GM04503 (cell line): ENCODE measurements around the gene BCKDHB.
"Not testable (repeated sequence)": the region's sequence is repeated elsewhere in the genome, so short reads cannot be mapped to it uniquely, and the experiment has no call there.

Experiments
- DNase-seq: peaks from one replicate; pipeline ENCODE4 v3.0.0-alpha.2; 2012; ENCODE audit warnings: low read depth

BCKDHB gene

DNA sequence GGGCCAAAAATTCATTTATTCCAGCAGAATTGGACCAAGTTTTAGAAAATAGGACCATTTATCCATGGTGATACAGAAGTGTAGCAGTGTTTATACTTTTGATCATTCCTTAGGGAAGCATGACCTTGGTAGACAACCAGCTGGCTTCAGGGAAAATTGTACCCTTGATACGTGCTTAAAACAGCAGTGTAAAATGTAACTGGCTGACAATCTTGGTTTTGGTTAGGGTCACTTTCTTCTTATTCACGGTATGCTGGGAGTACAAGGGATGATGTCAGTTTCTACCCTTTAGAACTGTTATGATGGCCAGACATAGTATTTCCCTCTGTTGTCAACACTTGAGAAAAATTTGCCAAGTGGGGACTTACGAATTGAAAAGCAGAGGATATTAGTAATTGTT is 157.1 kb downstream of the BCKDHB start:
- DNase-seq: no peak

DNA sequence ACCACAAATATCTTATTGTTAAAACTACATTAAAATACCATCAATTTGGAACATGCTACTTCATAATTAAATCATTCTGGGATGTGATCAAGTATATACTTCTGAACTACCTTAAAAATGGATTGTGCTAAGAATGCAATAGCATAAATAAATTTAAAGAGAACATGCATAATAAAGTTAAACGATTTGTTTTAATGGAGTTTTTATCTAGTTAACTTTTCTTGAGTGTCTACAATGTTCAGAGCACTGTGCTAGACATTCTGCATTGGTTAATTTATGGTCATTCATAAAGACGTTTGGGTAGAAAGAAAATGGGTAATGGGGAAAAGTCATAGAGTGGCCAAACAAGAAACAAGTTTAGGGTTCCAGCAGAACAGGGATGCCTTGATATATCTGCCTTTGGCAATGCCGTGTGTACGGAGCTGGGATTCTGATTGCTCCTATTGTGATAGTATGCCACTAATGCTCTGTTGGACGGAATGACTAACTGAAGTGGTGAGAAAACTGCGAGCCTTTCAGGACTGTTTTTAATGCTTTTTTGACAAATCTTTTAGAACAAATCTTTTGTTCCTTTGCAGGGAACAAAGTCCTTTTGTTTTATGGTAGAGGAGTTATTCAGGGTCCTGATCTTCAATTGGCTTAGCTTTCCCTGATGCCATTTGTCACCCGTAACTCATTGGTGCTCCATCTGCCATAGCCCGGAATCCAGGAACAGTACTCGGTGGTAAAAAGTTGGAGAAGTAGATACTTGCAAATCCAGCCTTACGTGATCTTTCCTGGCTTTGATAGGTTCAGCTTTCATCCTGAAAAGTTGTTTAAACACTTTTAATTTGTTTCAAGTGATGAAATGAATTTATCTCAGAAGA is 162.6 kb downstream of the BCKDHB start:
- DNase-seq: no peak

DNA sequence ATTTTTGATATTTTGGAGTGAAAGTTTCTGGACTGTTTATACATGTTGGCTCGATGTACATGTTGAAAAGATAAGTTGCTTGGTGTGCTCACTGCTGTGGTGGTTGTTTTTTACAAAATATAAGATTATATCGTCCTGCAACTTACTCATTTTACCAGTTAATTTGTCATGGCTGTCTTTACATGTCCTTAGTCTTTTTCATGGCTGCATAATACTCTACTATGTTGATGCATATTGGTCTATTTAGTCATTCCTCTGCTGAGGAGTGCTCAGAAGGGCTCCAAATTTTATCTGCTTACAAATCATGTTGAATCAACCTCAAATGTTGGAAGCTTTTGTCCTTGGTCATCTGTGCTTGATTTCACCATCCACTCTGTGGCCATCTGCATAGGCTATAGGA is 164.6 kb downstream of the BCKDHB start:
- no peak for DNase-seq

DNA sequence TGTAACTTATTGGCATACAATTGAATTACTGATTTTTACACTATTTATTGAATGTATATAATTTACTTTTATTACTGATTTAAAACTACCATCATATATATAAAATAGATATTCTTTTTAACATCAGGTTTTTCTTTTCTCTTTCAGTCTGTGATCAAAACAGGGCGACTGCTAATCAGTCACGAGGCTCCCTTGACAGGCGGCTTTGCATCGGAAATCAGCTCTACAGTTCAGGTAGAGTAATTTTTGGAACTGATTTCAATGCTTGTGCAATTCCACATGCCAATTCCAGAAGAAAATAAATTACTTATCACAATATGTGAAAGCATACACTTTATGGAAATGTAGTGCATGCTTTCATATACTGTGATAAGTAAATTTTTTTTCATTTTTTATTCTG is 166.5 kb downstream of the BCKDHB start:
- DNase-seq: no peak

DNA sequence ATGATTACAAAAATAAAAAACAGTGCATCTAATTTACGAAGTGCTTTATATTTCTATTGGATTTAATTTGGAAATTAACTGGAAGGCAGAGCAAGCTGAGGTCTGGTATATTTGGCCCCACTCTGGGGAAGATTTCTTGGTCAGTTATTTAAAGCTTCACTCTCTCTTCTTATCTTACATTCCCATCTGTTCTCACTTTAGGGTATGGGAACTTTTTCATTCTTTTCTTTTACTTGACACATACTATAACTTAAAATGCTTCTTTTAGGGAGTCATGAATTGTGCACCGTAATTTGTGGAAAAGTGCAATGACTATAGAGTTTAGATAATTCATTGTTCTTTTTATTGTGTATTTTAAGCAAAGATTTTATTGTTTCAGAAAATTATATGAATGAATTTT is 170.4 kb downstream of the BCKDHB start:
- no peak for DNase-seq

DNA sequence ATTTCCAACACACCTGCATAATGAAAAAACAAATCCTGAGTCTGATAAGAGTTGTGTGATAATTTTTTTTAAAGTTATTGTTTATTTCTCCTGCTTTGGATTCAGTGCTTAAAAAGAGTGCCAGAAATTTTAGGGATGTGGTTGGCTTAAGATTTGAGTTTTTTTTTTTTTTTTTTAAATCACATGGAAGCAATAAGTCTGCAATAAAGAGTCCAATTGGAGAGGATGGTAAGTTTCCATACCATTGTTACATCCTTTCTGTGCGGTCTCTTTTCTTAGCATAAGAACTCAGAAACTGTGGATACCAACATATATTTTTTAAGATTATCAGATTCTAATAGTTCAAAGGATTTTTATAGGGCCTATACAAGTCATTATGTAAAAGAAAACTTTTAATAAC is 171.0 kb downstream of the BCKDHB start:
- DNase-seq: no peak

DNA sequence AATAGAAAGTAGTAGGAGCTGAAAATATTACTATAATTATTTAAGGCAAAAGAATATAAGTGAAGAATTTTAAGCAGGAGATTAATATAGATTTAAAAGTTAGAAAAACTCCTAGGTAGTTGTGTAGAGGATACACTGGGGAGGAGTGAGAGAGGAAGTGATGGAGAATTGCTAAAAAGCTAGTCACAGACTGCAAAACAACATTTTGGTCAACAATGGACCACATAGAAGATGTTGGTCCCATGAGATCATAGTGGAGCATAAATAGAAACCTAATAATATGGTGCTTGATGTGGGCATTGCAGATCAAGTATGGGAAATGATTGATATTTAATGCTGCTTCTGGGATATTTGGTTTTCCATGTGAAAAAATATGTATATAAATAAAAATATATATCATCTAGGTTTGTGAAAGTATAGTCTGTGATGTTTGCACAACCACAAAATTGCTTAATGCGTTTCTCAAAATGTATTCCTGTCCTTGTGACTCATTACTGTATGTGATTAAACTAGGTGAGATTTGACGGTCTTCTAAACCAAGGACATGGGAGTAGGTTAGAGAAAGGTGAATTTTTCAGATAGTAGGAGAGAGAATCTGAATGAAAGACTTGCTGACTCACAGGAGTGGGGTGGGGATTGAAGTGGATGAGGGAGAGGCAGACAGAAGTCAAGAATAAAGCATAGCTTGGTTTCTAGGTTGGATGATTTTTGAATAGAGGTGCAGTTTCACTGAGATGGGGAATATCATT is 174.0 kb downstream of the BCKDHB start:
- no peak for DNase-seq

DNA sequence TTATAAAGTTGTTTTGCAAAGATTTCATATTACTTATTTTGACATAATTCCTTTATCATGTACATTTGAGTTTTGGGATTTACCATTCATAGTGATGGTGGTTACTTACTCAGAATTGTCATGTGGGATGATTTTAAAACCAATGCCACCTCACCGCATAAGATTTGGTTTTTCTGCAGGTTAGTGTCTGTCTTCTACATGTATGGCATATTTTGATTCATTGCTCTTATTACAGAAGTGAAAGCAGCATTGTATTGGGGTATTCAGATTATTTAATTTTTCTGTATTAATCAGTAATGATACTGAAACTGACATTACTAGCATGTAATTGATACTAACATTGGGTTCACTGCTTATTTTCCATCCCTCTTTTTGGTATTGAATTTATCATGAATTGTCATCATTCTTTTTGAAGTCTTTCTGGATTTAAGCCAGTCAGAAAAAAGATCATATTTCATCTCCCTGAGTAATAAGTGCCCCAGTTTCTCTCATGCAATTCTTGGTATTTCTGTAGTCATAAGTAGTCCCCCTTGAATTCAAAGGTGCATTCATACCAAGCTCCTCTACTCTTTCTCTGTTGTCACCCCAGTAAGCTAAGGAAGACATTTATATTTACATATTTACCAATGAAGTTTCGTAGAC is 176.6 kb downstream of the BCKDHB start:
- no peak for DNase-seq

DNA sequence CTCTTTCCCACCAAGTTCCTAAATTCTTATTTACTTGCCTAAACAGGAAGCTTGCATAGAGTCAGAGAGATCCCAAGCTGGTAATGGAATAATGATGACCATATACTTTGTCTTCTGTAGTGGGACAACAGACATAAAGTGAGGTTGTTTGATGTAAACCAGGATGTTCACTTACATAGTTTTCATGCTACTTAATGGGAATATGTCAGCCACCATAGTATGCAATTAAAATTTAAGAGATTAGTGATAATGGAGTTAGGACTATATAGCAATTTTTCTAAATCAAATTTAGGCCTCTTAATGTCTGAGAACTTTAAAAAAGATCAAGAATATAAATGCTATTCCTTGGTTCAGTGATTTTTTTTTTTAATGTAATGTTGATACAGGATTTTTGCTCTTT is 180.6 kb downstream of the BCKDHB start:
- no peak for DNase-seq

DNA sequence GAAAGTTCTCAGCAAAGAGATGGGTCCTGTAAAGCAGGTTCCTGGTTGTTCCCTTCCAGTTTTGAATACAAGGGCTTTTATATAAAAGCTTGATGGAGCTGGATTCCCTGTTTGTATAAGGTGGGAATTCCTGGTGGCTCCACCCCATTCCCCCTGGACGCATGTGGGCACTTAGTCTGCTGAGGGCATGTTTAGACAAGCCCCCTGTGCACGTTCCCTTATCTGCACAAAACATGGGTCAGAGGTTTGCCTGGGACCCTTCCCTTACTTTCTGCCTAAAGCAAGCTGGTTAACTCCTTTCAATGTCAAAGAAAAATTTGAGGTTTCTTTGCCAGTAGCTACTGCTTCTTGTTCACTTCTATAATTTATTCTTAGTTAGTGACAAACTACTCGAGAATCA is 181.1 kb downstream of the BCKDHB start:
- DNase-seq: no peak

DNA sequence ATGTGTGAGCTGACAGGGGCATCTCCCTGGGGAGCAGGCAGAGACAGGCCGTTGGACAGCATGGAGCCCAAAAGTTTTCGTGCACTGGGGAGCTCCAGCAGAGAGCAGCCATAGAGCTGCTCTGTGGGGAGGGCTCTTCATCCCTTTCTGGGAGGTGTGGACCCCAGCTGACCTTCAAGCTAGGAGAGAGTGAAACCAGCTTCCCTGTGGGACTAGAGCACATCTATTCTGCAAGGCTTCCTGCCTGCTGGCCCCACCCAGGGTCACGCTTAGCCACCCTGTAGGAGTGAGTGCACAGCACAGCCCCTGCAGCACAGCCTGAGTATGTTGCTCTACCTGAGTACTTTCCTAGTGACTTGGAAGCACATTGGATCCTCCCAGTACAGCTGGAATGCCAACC is 183.3 kb downstream of the BCKDHB start:
- no peak for DNase-seq

DNA sequence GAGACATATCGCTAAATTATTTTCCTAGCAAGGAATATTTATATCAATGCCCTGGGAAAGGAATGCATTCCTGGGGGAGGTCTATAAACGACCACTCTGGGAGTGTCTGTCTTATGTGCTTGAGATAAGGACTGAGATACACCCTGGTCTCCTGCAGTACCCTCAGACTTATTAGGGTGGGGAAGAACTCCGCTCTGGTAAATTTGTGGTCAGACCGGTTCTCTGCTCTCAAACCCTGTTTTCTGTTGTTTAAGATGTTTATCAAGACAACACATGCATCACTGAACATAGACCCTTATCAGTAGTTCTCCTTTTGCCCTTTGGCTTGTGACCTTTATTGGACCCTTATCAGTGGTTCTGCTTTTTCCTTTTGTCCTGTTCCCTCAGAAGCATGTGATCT is 188.1 kb downstream of the BCKDHB start:
- DNase-seq: not testable (repeated sequence)

DNA sequence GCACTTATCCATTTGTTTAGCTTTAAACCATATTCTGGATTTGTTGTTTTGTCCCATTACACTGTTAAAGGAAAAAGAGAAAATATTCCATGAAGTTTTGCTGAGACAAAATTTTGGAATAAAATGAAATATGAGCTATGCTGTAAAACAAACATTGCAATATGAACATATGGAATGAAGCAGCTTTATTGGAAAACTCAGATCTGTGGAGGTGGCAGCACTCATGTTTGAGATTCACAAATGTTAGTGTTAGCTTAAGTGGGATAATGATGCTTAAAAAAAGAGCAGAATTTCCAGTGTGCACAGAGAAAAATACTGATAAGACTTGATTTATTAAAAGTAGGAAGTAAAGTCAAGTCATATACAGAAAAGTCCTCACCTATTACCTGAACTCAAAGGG is 196.2 kb downstream of the BCKDHB start:
- no peak for DNase-seq

DNA sequence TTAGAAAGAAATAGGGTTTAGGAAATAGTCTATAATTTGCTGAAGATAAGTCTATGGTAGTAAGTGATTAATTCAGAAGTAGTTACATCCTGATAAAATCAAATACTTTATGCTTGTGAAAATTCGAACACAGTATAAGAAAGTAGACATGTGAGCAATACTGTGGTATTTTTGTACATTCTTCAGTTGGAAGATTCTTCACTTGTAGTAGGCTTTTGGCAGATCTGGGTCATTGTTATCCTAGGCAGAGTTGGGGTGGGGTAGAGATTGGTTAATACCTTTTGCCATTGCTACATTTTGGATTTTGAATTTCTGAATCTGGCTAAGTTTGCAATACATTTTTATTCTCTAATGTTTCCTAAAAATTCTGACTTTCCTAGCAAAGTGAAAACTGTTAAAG is 197.5 kb downstream of the BCKDHB start:
- DNase-seq: no peak

DNA sequence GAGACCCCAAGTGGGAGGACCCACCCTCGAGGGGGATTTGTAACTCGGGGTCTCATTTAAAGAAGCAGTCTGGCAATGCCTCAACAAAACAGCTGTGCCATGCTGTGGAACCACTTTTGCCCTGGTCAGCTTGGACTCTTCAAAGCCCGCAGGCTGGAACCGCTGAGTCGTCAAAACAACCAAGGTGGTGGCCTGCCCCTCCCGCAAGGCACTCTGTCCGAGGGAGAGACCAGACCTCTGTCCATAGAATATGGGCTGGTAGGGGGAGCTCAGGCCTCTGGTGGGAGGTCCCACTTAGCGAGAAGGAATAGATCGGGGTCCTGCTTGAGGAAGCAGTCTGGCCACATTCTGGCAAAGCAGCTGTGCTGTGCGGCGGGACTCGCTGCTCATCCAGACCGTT is 208.1 kb downstream of the BCKDHB start:
- DNase-seq: no peak

DNA sequence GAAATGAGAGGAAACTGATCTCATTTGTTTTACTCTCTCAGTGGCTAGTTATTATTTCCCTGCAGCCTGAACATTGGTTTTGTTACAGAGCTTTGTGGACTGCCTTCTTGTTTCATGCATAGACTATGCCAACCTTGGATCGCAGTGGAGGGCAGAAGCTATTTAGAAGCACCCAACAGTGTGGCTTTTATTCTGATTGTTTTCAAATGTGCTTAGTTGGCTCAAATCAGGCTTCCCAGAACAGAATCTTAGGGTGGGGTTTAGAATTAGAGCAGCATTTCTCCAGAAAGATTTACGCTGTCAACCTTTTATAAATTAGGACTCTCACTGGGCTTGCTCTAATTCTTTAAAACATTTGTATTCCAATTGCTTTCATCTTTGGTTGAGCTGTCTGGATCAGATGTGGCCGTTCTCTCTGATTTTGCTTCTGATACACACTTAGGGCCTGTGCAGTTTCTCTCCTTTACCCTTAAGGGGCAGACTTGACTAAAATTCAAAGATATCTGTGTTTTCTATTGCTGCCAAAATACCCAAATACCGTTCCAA is 210.3 kb downstream of the BCKDHB start:
- DNase-seq: no peak

DNA sequence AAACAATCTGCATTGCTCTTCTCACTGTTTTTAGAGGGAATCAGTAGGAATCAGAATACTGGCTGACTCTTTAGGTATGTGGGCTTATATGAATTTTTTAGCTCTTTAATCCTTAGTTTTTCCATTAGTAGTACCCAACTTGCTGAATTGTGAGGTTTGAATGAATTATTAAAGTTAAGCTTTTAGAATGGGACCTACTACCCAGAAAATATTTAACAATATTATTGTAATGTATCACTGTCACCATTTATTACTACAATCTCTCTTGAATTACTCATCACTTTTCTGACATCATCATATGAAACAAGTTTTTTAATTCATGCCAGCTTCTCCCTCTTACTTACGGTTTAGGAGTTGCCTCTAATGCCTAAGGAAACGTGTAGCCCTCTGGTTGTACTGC is 212.7 kb downstream of the BCKDHB start:
- no peak for DNase-seq

DNA sequence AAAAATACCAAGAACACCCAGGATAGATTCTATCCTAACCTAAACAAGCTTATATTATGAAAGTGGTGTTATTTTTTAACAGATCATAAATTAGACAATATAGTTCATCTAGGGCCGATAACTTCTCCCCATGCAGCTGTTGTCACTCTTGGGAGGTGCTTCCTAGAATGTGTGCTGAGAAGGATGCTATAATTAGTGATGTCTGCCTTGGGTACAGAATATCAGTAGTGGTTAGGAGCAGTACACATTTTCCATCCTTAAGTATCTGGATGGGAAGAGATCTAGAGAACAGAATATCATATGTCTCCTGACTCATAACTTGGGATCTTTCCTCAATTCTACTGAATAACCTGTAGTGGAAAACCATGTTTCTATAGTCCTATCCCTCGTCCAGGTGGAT is 214.5 kb downstream of the BCKDHB start:
- DNase-seq: no peak

DNA sequence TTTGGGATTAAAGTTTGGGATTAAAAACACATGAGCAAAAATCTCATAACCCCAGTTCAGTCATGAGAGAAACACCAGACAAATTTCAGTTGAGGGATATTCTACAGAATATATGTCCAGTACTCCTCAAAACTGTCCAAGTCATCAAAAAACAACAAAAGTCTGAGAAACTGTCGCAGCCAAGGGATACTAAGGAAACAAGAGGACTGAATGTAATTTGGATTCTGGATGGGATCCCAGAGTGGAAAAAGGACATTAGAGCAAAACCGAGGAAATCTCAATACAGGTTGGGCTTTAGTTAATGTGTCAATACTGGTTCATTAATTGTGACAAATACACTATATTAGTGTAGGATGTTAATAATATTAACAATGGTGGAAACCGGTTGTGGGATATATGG is 219.3 kb downstream of the BCKDHB start:
- DNase-seq: no peak

DNA sequence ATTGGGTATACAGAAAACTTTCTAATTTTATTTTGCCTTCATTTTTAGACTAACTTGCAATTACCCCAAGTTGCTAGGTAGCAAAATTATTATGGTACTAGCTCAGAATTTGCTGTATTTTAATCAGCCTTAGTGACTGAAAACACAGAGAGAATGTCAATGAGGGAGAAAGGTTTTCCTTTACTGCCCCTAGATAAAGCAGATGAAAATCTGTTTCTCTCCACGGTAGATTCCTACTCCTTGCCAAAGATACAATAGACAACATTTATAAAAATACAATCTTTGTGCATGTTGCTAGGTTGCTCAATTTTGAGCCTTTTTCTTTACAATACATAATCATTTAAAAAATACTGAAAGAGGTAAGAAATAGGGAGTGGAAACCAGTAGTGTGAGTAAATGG is 222.2 kb downstream of the BCKDHB start:
- DNase-seq: no peak

DNA sequence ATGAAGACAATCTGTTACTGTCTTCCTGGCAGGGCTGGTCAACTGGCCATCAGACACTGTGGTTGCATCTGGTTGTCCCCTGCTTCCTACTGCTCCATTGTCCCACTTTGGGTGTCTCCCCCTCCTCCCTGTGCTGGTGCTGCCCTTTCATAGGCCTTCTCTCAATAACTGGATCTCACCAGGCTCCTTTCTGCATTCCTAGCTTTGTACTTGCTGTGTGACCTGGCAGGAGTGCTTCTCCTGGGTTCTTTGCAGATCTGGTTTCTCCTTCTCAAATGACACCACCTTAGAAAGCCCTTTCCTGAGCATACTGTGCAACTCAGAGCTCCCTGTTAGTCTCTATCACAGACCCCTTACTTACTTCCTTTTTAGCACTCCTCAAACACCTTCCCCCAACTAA is 223.0 kb downstream of the BCKDHB start:
- no peak for DNase-seq

DNA sequence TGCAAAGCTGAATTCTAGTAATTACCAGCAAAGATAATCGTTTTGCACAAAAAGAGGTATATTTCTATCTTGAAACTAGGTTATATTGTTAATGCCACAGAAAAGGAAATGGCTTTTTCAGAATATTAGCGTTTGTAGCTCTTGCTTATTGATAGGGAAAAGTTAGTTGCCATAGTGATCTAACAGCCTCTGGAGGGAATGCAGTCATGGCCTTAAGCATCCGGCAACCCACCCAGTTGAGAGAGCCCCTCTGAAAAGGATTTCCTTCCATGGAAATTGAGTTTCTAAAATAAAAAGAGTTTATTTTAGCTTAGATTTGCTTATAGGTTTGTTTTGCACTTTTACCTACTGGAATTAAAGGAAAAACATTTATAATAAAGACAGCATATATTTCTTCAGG is 224.5 kb downstream of the BCKDHB start:
- DNase-seq: no peak

DNA sequence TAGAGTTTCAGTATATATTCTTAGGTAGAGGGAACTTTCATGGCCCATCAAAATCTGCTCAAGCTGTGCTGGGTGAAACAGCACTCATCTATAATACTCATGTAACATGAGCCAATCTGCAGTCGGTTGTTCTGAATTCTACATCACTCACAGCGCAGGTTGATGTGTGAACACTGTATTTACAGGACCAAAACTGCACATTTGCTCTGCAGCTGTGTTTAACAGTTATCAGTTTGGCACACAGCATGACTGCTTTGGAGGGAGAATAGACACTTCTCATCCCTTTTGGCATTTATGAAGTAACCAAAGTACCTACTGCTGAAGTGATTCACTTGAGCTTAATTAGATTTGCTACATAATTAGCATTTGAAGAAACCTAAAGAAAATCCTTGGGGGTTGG is 225.1 kb downstream of the BCKDHB start:
- no peak for DNase-seq
